HUES6 (cell line): ENCODE data around the gene PRPF19.
A peak's percentile ranks its signal among the peaks of the same experiment; 100 is the strongest.

Experiments
- H3K27ac ChIP-seq: 2 replicates; pipeline ENCODE4 v1.7.0; 2013; ENCODE audit warnings: low read depth, mild to moderate bottlenecking, low read length, inconsistent platforms
- H3K27me3 ChIP-seq: 2 replicates; pipeline ENCODE4 v1.6.1; 2013; ENCODE audit warnings: low read length; ENCODE audit not compliant: control insufficient read depth, insufficient read depth
- H3K36me3 ChIP-seq: 2 replicates; pipeline ENCODE4 v1.6.1; 2013; ENCODE audit warnings: low read length; ENCODE audit not compliant: control insufficient read depth, insufficient read depth
- H3K4me1 ChIP-seq: 2 replicates; pipeline ENCODE4 v1.6.1; 2013; ENCODE audit warnings: low read length; ENCODE audit not compliant: control insufficient read depth, insufficient read depth
- H3K4me3 ChIP-seq: 2 replicates; pipeline ENCODE4 v1.5.1; 2013; ENCODE audit warnings: low read depth, low read length
- H3K9ac ChIP-seq: one replicate; pipeline ENCODE4 v1.6.1; 2013; ENCODE audit warnings: mild to moderate bottlenecking, low read length
- H3K9me3 ChIP-seq: 2 replicates; pipeline ENCODE4 v1.6.1; 2013; ENCODE audit warnings: low read depth, low read length; ENCODE audit not compliant: control insufficient read depth, insufficient read depth

Gene PRPF19

GRCh38 chr11:60854847-60855725 is 51.3 kb downstream of the PRPF19 start:
- Histone ChIP-seq H3K27me3 (peaks cover 36% of the 10 kb centered on the region), H3K4me3 (no peak overlapping the region), H3K9ac (no peak overlapping the region), H3K36me3 (peaks cover 16% of the 10 kb centered on the region), H3K27ac (no peak overlapping the region), H3K9me3 (no peaks in the 10 kb centered on the region), H3K4me1 (peaks cover 12% of the 10 kb centered on the region)

GRCh38 chr11:60854140-60854846 is 52.1 kb downstream of the PRPF19 start:
- no peak overlapping the region for H3K4me3 ChIP-seq
- no peaks in the 10 kb centered on the region for H3K9me3 ChIP-seq
- no peak overlapping the region for H3K9ac ChIP-seq
- peaks cover 36% of the 10 kb centered on the region for H3K27me3 ChIP-seq
- H3K36me3 ChIP-seq = peaks cover 24% of the 10 kb centered on the region
- no peak overlapping the region for H3K27ac ChIP-seq
- H3K4me1 ChIP-seq = peaks cover 12% of the 10 kb centered on the region

GRCh38 chr11:60852982-60853950 is 53.1 kb downstream of the PRPF19 start:
- Histone ChIP-seq H3K36me3 (peaks cover 34% of the 10 kb centered on the region), H3K27me3 (peaks cover 36% of the 10 kb centered on the region), H3K4me3 (peak overlapping the region; percentile 40; the same call in 1 of the 2 replicates), H3K9ac (no peak overlapping the region), H3K9me3 (no peaks in the 10 kb centered on the region), H3K27ac (no peak overlapping the region), H3K4me1 (peaks cover 12% of the 10 kb centered on the region)

- H3K36me3 ChIP-seq = peaks cover 44% of the 10 kb centered on the region
- no peak overlapping the region for H3K9ac ChIP-seq
- H3K4me3 ChIP-seq = peak overlapping the region; percentile 40
These were observed 54.0 kb downstream of the PRPF19 start for GRCh38 chr11:60852117-60852981.

DNA sequence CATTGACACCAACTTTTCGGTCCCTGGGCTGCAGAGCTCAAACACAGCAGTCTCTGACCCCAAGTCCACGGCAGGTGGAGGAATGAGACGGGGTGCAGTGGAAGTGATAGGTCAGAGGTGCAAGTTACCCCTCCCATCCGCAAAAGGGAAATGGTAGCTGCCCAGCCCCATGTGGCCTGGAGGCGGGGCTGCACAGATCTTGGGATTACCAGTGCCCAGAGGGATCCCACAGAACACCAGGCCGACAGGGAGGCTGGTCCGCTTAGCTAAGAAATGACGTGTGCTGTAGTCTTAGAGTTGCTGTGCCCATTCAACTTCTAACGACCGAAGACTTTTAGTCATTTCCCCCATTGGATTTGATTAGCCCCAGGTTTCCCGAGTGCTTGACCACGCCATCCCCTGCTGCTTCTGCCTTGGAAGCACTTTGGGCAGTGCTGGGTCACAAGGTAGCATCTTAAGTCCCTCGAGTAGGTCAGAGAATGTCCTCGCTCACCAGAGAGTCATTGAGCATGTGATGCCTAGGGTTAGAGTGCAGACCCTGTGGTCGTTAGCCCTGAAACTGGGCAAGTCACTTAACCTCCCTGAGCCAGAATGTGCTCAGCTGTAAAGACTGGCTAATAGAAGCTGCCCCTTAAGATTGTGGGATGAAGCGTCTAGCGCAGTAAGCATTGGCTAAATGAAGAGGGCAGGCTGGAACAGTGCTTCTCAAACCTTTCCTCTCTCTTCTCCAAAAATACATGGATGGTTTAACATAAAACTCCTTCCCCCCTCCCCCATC is 54.9 kb downstream of the PRPF19 start:
- H3K9me3 ChIP-seq = no peaks in the 10 kb centered on the region
- no peak overlapping the region for H3K9ac ChIP-seq
- no peak overlapping the region for H3K27ac ChIP-seq
- peak overlapping the region; percentile 40; the same call in 1 of the 2 replicates for H3K4me3 ChIP-seq
- H3K36me3 ChIP-seq = peaks cover 46% of the 10 kb centered on the region
- peaks cover 12% of the 10 kb centered on the region for H3K4me1 ChIP-seq
- H3K27me3 ChIP-seq = peaks cover 36% of the 10 kb centered on the region

More at GRCh38 chr11:60852117-60852981, 54.0 kb downstream of the PRPF19 start:
- Histone ChIP-seq H3K4me1 (peaks cover 12% of the 10 kb centered on the region), H3K27ac (no peak overlapping the region), H3K9me3 (no peaks in the 10 kb centered on the region), H3K27me3 (peaks cover 36% of the 10 kb centered on the region)

DNA sequence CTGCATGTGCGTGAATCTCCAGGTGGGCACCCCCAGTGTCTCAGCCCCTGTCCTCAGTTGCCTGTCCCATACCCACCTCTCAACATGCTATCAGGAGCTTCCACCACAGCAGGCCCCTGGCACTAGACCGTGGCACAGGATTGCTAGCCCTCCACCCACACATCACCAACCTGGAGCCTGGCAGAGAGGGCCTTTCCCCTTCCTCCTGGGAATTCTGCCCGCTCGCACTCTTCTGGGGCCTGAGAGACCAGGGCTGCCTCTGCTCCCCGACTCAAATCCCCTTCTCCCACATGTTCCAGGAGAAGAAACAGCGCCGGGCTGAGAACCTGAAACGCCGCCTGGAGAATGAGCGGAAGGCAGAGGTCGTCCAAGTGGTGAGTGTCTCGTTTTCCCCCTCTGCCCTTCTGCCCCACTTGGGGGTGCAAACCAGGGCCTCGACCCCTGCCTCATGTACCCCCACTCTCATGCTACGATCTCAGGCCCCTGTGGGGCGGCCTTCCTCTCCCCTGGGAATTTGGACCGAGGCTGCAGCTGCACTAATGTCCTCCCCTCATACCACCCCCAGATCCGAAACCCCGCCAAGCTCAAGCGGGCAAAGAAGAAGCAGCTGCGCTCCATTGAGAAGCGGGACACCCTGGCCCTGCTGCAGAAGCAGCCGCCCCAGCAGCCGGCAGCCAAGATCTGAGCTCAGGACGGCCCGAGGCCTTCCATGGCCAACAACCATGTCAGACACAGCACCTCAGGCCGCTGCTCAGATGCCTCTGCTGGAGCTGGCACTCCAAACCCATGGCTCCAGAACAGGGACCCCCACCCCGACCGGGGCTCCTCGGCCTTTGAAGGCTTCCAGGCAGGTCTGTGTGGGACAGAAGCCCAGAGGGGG is 56.5 kb downstream of the PRPF19 start:
- no peaks in the 10 kb centered on the region for H3K9me3 ChIP-seq
- H3K4me1 ChIP-seq = peaks cover 12% of the 10 kb centered on the region

DNA sequence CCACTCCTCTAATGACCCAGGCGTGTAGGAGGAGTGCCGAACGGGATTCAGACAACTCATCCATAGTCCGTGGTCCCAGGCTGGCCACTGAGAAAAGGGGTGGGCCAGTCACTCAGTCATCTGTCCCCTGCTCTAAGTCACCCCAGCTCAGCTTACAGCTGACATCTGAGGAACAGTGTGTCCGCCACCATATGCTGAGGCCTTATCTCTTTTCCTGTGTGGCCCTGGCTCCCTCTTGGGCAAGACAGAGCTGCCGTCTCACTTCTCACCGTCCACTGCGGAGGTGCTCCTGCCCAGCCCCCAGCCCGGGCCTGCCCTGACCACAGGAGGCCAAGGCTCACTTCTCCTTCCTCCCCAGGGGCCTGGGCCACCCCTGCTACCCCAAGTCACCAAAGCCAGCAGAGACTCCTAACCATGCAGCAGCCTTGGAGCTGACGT is 57.7 kb downstream of the PRPF19 start:
- Histone ChIP-seq H3K9me3 (no peaks in the 10 kb centered on the region), H3K36me3 (peaks cover 60% of the 10 kb centered on the region), H3K27me3 (peaks cover 18% of the 10 kb centered on the region), H3K4me3 (no peak overlapping the region), H3K27ac (no peak overlapping the region), H3K9ac (no peak overlapping the region), H3K4me1 (peaks cover 24% of the 10 kb centered on the region)

More for the DNA sequence above, 56.5 kb downstream of the PRPF19 start:
- Histone ChIP-seq H3K36me3 (peaks cover 54% of the 10 kb centered on the region), H3K4me3 (no peak overlapping the region), H3K27me3 (peaks cover 29% of the 10 kb centered on the region), H3K9ac (no peak overlapping the region), H3K27ac (no peak overlapping the region)

DNA sequence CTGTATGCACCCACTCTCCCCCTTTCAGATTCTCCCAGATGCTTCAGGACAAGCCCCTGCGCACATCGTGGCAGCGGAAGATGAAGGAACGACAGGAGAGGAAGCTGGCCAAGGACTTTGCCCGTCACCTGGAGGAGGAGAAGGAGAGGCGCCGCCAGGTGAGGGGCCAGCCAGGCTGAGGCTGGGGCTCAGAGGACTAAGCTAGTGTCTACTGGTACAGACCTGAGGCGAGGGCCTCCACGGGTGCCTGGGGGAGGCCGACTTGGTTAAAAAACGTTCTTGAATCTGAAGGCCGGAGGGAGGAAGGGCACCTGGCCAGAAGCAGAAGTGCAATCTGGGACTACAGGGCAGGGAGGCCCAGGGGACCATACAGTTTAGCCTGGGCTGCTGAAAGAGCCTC is 58.5 kb downstream of the PRPF19 start:
- Histone ChIP-seq H3K4me1 (peaks cover 29% of the 10 kb centered on the region), H3K27ac (no peak overlapping the region), H3K9ac (no peak overlapping the region), H3K4me3 (no peak overlapping the region), H3K9me3 (no peaks in the 10 kb centered on the region), H3K27me3 (peaks cover 9% of the 10 kb centered on the region), H3K36me3 (peaks cover 60% of the 10 kb centered on the region)

- Histone ChIP-seq H3K4me3 (no peak overlapping the region), H3K9me3 (no peaks in the 10 kb centered on the region), H3K9ac (no peak overlapping the region), H3K27ac (no peak overlapping the region), H3K27me3 (peaks cover 3% of the 10 kb centered on the region), H3K4me1 (peaks cover 28% of the 10 kb centered on the region), H3K36me3 (peaks cover 60% of the 10 kb centered on the region)
These were observed 59.1 kb downstream of the PRPF19 start for GRCh38 chr11:60847281-60847680.
